Neuronal stem cell (in vitro differentiated cells): ENCODE results near the gene OSCP1.

Experiments used
- DNase-seq: peaks from one replicate; pipeline ENCODE4 v3.0.0-alpha.2; 2013; ENCODE audit warnings: low spot score
- H2AFZ ChIP-seq: one replicate; pipeline ENCODE4 v1.6.1; 2013; ENCODE audit warnings: mild to moderate bottlenecking, low read length, inconsistent platforms
- H2AK5ac ChIP-seq: 2 replicates; pipeline ENCODE4 v1.6.1; 2013; ENCODE audit warnings: low read depth, mild to moderate bottlenecking, inconsistent platforms, low read length, moderate library complexity, mixed read lengths
- H2BK120ac ChIP-seq: 2 replicates; pipeline ENCODE4 v1.6.1; 2013; ENCODE audit warnings: low read depth, mild to moderate bottlenecking, inconsistent platforms, low read length, moderate library complexity, mixed read lengths
- H2BK12ac ChIP-seq: one replicate; pipeline ENCODE4 v1.6.1; 2013; ENCODE audit warnings: low read length, inconsistent platforms
- H2BK15ac ChIP-seq: 2 replicates; pipeline ENCODE4 v1.6.1; 2013; ENCODE audit warnings: mild to moderate bottlenecking, low read length, inconsistent platforms, mixed read lengths
- H2BK5ac ChIP-seq: one replicate; pipeline ENCODE4 v1.6.1; 2013; ENCODE audit warnings: inconsistent platforms, mild to moderate bottlenecking, low read length, moderate library complexity
- H3K14ac ChIP-seq: one replicate; pipeline ENCODE4 v1.6.1; 2013; ENCODE audit warnings: low read length, inconsistent platforms
- H3K18ac ChIP-seq: 2 replicates; pipeline ENCODE4 v1.6.1; 2013; ENCODE audit warnings: low read length, inconsistent platforms
- H3K23ac ChIP-seq: 2 replicates; pipeline ENCODE4 v1.6.1; 2013; ENCODE audit warnings: low read depth, mild to moderate bottlenecking, mixed read lengths, low read length, inconsistent platforms; ENCODE audit not compliant: poor library complexity
- H3K27ac ChIP-seq: replicated peaks from 3 replicates; pipeline ENCODE4 v1.5.1; 2013; ENCODE audit warnings: low read length, inconsistent platforms
- H3K27me3 ChIP-seq, 3 experiments: 2 replicates each; pipeline ENCODE4 v1.6.1; 2013; ENCODE audit warnings: low read length in 3 of 3, mild to moderate bottlenecking in 2 of 3, inconsistent platforms in 1 of 3, low read depth in 1 of 3, mixed read lengths in 1 of 3, moderate library complexity in 1 of 3; ENCODE audit not compliant: control insufficient read depth in 3 of 3, insufficient read depth in 3 of 3
- H3K36me3 ChIP-seq, 2 donors: replicated peaks in 1 of 2; 2 replicates each; pipeline ENCODE4 v1.6.1; 2013; ENCODE audit warnings: low read length in 2 of 2; ENCODE audit not compliant: control insufficient read depth in 2 of 2, insufficient read depth in 2 of 2
- H3K4ac ChIP-seq: 2 replicates; pipeline ENCODE4 v1.6.1; 2013; ENCODE audit warnings: inconsistent platforms, mild to moderate bottlenecking, low read length, moderate library complexity
- H3K4me1 ChIP-seq, 2 donors: 1 replicate in 1 of 2; 2 replicates in 1 of 2; pipeline ENCODE4 v1.6.1; 2013; ENCODE audit warnings: low read length in 2 of 2, low read depth in 1 of 2; ENCODE audit not compliant: control insufficient read depth in 2 of 2, insufficient read depth in 1 of 2
- H3K4me2 ChIP-seq: one replicate; pipeline ENCODE4 v1.6.1; 2013; ENCODE audit warnings: mild to moderate bottlenecking, low read length, inconsistent platforms; ENCODE audit not compliant: insufficient read depth, poor library complexity, severe bottlenecking
- H3K4me3 ChIP-seq, 2 donors: 2 replicates each; pipeline ENCODE4 v1.5.1; 2013; ENCODE audit warnings: low read length in 2 of 2, mild to moderate bottlenecking in 2 of 2, inconsistent platforms in 1 of 2, moderate library complexity in 1 of 2
- H3K79me1 ChIP-seq: one replicate; pipeline ENCODE4 v1.6.1; 2013; ENCODE audit warnings: low read depth, mild to moderate bottlenecking, inconsistent platforms, low read length, moderate library complexity
- H3K9ac ChIP-seq: one replicate; pipeline ENCODE4 v1.6.1; 2013; ENCODE audit warnings: mild to moderate bottlenecking, low read depth, low read length, inconsistent platforms; ENCODE audit not compliant: poor library complexity
- H3K9me3 ChIP-seq, 2 donors: replicated peaks in 1 of 2; 2 replicates each; pipeline versions ENCODE3 to v1.6.1; 2013; ENCODE audit warnings: low read length in 2 of 2, mild to moderate bottlenecking in 2 of 2, inconsistent platforms in 1 of 2, low read depth in 1 of 2, mixed read lengths in 1 of 2, moderate library complexity in 1 of 2; ENCODE audit not compliant: control insufficient read depth in 2 of 2, insufficient read depth in 1 of 2
- H4K8ac ChIP-seq: one replicate; pipeline ENCODE4 v1.6.1; 2013; ENCODE audit warnings: low read depth, mild to moderate bottlenecking, inconsistent platforms, low read length, moderate library complexity
- H4K91ac ChIP-seq: one replicate; pipeline ENCODE4 v1.6.1; 2013; ENCODE audit warnings: low read length, low read depth, mild to moderate bottlenecking, inconsistent platforms; ENCODE audit not compliant: poor library complexity
- WGBS, 2 donors: extraction: QIAGEN DNeasy Blood & Tissue Kit; methylation state at CpG; one replicate each; pipeline ENCODE4 v1.1.7; 2013; ENCODE audit warnings: missing lambda C conversion rate in 2 of 2, mixed read lengths in 1 of 2; ENCODE audit not compliant: insufficient read length in 2 of 2, insufficient replicate concordance in 1 of 2; ENCODE audit errors: extremely low coverage in 2 of 2; 5-methylcytosine and 5-hydroxymethylcytosine counted together

OSCP1 gene

GRCh38 chr1:36415661-36416326 lies 34.5 kb downstream of the OSCP1 start:
- H3K4me2 ChIP-seq, result no peak overlapping the region
- H3K18ac ChIP-seq, result no peak overlapping the region
- H2AFZ ChIP-seq, result no peak overlapping the region
- no peak overlapping the region for H2BK12ac ChIP-seq
- no peak overlapping the region for H4K8ac ChIP-seq
- H2BK120ac ChIP-seq, result no peak overlapping the region
- H3K23ac ChIP-seq, result no peak overlapping the region
- H3K4me1 ChIP-seq, result no peaks in the 10 kb centered on the region
- H3K27ac ChIP-seq, result no peak overlapping the region
- H3K27me3 ChIP-seq, result no peaks in the 10 kb centered on the region
- peaks cover 5 to 47% of the 10 kb centered on the region in 2 donors for H3K36me3 ChIP-seq
- H2AK5ac ChIP-seq, result no peak overlapping the region
- no peak overlapping the region for H3K14ac ChIP-seq
- H3K9ac ChIP-seq, result no peak overlapping the region
- H3K9me3 ChIP-seq, result peaks cover 0 to 3% of the 10 kb centered on the region in 2 donors
- H4K91ac ChIP-seq, result no peak overlapping the region
- H3K4ac ChIP-seq, result no peak overlapping the region
- H3K4me3 ChIP-seq, result no peak overlapping the region
- H2BK5ac ChIP-seq, result no peak overlapping the region
- H3K79me1 ChIP-seq, result peaks cover 2% of the 10 kb centered on the region
- no CpG with 5 or more reads among the region's 15 CpGs for WGBS, 2 donors
- no peak for DNase-seq
- H2BK15ac ChIP-seq, result no peak overlapping the region

- no peak overlapping the region for H3K4me3 ChIP-seq
- no CpG with 5 or more reads among the region's 4 CpGs for WGBS, 2 donors
- no peak overlapping the region for H4K91ac ChIP-seq
- no peak overlapping the region for H2BK5ac ChIP-seq
- H2BK15ac ChIP-seq, result no peak overlapping the region
- H3K4me2 ChIP-seq, result no peak overlapping the region
- H3K18ac ChIP-seq, result no peak overlapping the region
- H3K9ac ChIP-seq, result no peak overlapping the region
- no peak overlapping the region for H2BK120ac ChIP-seq
- no peak for DNase-seq
- H2AK5ac ChIP-seq, result no peak overlapping the region
- no peak overlapping the region for H4K8ac ChIP-seq
- no peak overlapping the region for H3K27ac ChIP-seq
- H3K23ac ChIP-seq, result no peak overlapping the region
- H3K79me1 ChIP-seq, result peaks cover 2% of the 10 kb centered on the region
- no peak overlapping the region for H3K4ac ChIP-seq
- H3K14ac ChIP-seq, result no peak overlapping the region
- no peak overlapping the region for H2BK12ac ChIP-seq
- H3K4me1 ChIP-seq, result no peaks in the 10 kb centered on the region
- peaks cover 7 to 48% of the 10 kb centered on the region in 2 donors for H3K36me3 ChIP-seq
- no peak overlapping the region for H2AFZ ChIP-seq
- H3K9me3 ChIP-seq, result peaks cover 0 to 3% of the 10 kb centered on the region in 2 donors
- H3K27me3 ChIP-seq, result no peaks in the 10 kb centered on the region
Measured at GRCh38 chr1:36414384-36414783, 35.9 kb downstream of the OSCP1 start.

GRCh38 chr1:36411674-36412648 lies 38.3 kb downstream of the OSCP1 start:
- Histone ChIP-seq H3K23ac (no peak overlapping the region), H3K27me3 (no peaks in the 10 kb centered on the region), H4K91ac (no peak overlapping the region), H3K4me1 (no peaks in the 10 kb centered on the region), H3K9ac (no peak overlapping the region), H2BK12ac (no peak overlapping the region), H3K4me2 (no peak overlapping the region), H3K18ac (no peak overlapping the region), H2AFZ (no peak overlapping the region), H3K14ac (no peak overlapping the region), H3K27ac (no peak overlapping the region), H3K4me3 (no peak overlapping the region), H3K4ac (no peak overlapping the region), H2AK5ac (no peak overlapping the region), H3K9me3 (peaks cover 0 to 3% of the 10 kb centered on the region in 2 donors), H2BK120ac (no peak overlapping the region), H2BK5ac (no peak overlapping the region), H2BK15ac (no peak overlapping the region), H3K36me3 (peaks cover 5 to 47% of the 10 kb centered on the region in 2 donors), H3K79me1 (peaks cover 2% of the 10 kb centered on the region), H4K8ac (no peak overlapping the region)
- WGBS, 2 donors, result no CpG with 5 or more reads among the region's 11 CpGs
- no peak for DNase-seq

DNA sequence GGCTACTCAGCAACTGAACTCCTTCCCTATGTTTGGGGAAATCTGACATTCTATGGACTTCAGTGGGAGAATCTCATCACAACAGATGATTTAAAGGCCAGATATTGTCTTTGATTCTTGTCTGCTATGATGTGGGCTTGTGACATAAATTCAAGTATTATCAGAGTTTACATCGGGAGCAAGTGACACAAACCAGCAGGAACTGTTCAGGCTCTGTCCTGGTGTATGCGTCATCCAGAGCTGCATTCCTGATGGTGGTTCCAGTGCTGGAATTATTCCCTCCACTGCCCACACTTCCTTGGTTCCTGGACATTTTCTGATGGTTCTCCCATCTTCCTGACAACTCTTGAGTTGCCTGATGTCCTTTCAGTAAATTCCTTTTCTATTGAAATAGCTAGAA lies 41.8 kb downstream of the OSCP1 start:
- H3K4me3 ChIP-seq, result no peak overlapping the region
- H2BK120ac ChIP-seq, result no peak overlapping the region
- H3K14ac ChIP-seq, result no peak overlapping the region
- no peak overlapping the region for H3K18ac ChIP-seq
- H2BK12ac ChIP-seq, result no peak overlapping the region
- H3K27me3 ChIP-seq, result no peaks in the 10 kb centered on the region
- WGBS, 2 donors, result no CpG with 5 or more reads among the region's 2 CpGs
- peaks cover 2% of the 10 kb centered on the region for H3K79me1 ChIP-seq
- DNase-seq, result no peak
- no peak overlapping the region for H2BK5ac ChIP-seq
- H3K27ac ChIP-seq, result no peak overlapping the region
- H2BK15ac ChIP-seq, result no peak overlapping the region
- H3K36me3 ChIP-seq, result peaks cover 5 to 39% of the 10 kb centered on the region in 2 donors
- no peak overlapping the region for H3K9ac ChIP-seq
- H3K23ac ChIP-seq, result no peak overlapping the region
- no peaks in the 10 kb centered on the region for H3K4me1 ChIP-seq
- H4K91ac ChIP-seq, result no peak overlapping the region
- H4K8ac ChIP-seq, result no peak overlapping the region
- H3K4me2 ChIP-seq, result no peak overlapping the region
- H2AFZ ChIP-seq, result no peak overlapping the region
- no peak overlapping the region for H3K4ac ChIP-seq
- peaks cover 0 to 3% of the 10 kb centered on the region in 2 donors for H3K9me3 ChIP-seq
- no peak overlapping the region for H2AK5ac ChIP-seq
